ENCODE measurements around the gene NCOR1.
A peak's percentile ranks its signal among the peaks of the same experiment; 100 is the strongest.
"Not testable (repeated sequence)": the region's sequence is repeated elsewhere in the genome, so short reads cannot be mapped to it uniquely, and the experiment has no call there.

NCOR1 gene

DNA sequence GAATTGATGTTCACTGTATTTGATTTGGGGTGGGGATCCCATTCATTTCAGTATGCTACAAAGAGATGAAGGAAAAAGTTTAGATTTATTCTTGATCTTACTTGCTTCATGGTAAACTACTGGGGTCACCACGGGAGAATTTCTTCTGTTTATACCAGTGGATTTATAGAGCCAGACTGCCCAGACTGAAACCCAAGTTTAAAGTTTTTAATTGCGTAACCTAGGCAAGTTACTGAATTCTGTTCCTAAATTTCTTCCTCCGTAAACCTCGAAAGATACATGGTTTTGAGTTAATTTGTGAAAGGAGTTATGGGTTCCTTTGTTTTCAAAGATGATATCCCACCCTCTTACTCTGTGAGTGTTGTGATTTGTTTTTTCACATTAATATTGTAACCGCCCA is 28.1 kb upstream of the NCOR1 start:
- H3K27ac ChIP-seq (ENCODE audit: low read depth, low read length), result no peak overlapping the region
- H3K36me3 ChIP-seq (ENCODE audit: control insufficient read depth, insufficient read depth, low read length), result no peaks in the 10 kb centered on the region
- no peak overlapping the region for H3K9ac ChIP-seq (ENCODE audit: low read length)
- no peaks in the 10 kb centered on the region for H3K4me1 ChIP-seq (ENCODE audit: control insufficient read depth, insufficient read depth, low read length)
- H3K4me3 ChIP-seq (ENCODE audit: low read length), result no peak overlapping the region
- no peaks in the 10 kb centered on the region for H3K27me3 ChIP-seq (ENCODE audit: control insufficient read depth, insufficient read depth, low read length)

DNA sequence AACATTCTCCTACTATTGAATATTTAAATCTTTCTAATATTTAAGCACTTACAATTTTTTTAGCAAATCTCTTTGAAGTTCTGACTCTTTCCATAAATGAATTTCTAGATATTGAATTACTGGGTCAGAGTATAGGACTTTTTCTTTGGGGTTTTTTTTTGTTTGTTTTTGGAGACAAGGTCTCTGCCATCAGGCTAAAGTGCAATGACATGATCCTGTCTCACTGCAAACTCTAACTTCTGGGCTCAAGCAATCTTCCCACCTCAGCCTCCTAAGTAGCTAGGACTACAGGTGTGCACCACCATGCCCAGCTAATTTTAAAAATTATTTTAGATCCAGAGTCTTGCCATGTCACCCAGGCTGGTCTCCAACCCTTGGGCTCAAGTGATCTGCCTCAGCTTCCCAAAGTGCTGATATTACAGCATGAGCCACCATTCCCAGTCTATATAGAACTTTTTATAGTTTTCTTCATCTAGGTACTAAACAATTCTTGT is 26.6 kb upstream of the NCOR1 start:
- Histone ChIP-seq H3K4me3 (ENCODE audit: low read length) (no peak overlapping the region), H3K27me3 (ENCODE audit: control insufficient read depth, insufficient read depth, low read length) (no peaks in the 10 kb centered on the region), H3K36me3 (ENCODE audit: control insufficient read depth, insufficient read depth, low read length) (no peaks in the 10 kb centered on the region), H3K4me1 (ENCODE audit: control insufficient read depth, insufficient read depth, low read length) (no peaks in the 10 kb centered on the region), H3K27ac (ENCODE audit: low read depth, low read length) (no peak overlapping the region), H3K9ac (ENCODE audit: low read length) (no peak overlapping the region)

DNA sequence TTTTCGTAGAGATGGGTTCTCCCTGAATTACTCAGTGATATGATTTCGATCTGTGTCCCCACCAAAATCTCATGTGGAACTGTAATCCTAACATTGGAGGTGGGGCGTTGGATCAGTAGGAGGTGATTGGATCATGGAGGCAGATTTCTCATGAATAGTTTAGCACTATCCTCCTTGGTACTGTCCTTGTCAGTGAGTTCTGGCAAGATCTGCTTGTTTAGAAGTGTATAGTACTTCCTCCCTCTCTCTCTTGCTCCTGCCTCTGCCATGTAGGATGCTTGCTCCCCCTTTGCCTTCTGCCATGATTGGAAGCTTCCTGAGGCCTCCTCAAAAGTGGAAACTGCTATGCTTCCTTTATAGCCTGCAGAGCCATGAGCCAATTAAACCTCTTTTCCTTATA is 24.6 kb upstream of the NCOR1 start:
- H3K9ac ChIP-seq (ENCODE audit: low read length), result no peak overlapping the region
- H3K27me3 ChIP-seq (ENCODE audit: control insufficient read depth, insufficient read depth, low read length), result no peaks in the 10 kb centered on the region
- H3K4me3 ChIP-seq (ENCODE audit: low read length), result no peak overlapping the region
- H3K36me3 ChIP-seq (ENCODE audit: control insufficient read depth, insufficient read depth, low read length), result no peaks in the 10 kb centered on the region
- no peaks in the 10 kb centered on the region for H3K4me1 ChIP-seq (ENCODE audit: control insufficient read depth, insufficient read depth, low read length)
- H3K27ac ChIP-seq (ENCODE audit: low read depth, low read length), result no peak overlapping the region

DNA sequence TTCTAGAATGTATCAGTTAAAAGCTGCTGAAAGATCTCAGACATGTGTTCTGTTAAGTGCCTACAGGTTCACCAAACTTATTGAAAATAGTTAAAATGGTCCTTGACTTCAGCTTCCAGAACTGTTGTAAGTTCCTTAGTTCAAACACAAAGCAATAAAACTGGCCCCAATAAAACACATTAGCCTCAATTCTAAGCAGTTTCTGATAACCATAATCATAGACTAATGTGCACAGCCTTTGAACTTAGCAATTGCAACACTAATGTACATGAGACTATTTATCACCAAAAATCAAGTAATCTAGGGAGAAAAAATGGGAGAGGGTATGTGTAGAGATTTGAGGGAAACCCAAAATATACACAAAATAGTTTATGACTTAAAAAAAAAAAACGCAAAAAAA is 17.1 kb upstream of the NCOR1 start:
- no peaks in the 10 kb centered on the region for H3K27me3 ChIP-seq (ENCODE audit: control insufficient read depth, insufficient read depth, low read length)
- no peak overlapping the region for H3K9ac ChIP-seq (ENCODE audit: low read length)
- no peaks in the 10 kb centered on the region for H3K4me1 ChIP-seq (ENCODE audit: control insufficient read depth, insufficient read depth, low read length)
- no peaks in the 10 kb centered on the region for H3K36me3 ChIP-seq (ENCODE audit: control insufficient read depth, insufficient read depth, low read length)
- H3K27ac ChIP-seq (ENCODE audit: low read depth, low read length), result no peak overlapping the region
- H3K4me3 ChIP-seq (ENCODE audit: low read length), result no peak overlapping the region

DNA sequence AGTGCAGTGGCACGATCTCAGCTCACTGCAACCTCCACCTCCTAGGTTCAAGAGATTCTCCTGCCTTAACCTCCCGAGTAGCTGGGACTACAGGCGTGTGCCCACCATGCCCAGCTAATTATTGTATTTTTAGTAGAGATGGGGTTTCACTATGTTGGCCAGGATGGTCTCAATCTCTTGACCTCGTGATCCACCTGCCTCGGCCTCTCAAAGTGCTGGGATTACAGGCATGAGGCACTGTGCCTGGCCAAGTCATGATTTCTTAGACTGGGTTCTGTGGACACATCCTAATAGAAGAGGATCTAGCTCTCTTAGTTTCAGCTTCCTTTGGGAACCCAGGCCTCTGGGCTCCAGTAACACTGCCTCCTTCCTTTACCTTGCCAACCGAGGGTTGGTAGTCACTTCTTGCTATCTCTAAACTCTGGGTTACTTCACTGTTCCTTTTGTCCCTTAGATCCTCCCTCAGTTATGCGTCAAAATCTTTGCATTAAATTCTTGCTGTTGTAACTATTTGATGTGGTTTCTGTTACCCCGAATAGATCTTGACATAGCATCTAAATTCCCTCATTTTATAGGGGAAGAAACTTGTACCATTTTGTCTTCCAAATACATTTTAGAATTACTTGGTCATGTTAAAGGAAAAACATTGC is 14.7 kb upstream of the NCOR1 start:
- not testable (repeated sequence) for H3K9ac ChIP-seq (ENCODE audit: low read length); H3K4me3 ChIP-seq (ENCODE audit: low read length); H3K27ac ChIP-seq (ENCODE audit: low read depth, low read length); H3K27me3 ChIP-seq (ENCODE audit: control insufficient read depth, insufficient read depth, low read length); H3K36me3 ChIP-seq (ENCODE audit: control insufficient read depth, insufficient read depth, low read length); H3K4me1 ChIP-seq (ENCODE audit: control insufficient read depth, insufficient read depth, low read length)

DNA sequence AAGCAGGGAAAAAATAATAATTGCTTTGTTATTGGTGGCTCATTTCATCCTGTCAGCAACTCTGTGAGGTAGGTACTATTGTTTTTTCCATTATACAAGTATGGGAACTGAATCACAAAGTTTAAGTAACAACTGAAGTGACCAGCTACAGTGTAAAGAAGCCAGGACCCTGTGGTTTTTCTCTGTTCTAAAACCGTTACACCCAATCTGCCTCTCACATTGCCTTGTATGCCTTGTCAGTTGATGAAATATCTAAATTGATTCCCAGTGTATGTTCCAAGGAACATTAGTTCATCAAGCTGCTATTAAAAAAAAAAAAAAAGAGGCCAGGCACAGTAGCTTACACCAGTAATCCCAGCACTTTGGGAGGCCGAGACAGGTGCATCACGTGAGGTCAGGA is 7.1 kb upstream of the NCOR1 start:
- H3K27me3 ChIP-seq (ENCODE audit: control insufficient read depth, insufficient read depth, low read length), result no peaks in the 10 kb centered on the region
- no peaks in the 10 kb centered on the region for H3K36me3 ChIP-seq (ENCODE audit: control insufficient read depth, insufficient read depth, low read length)
- H3K27ac ChIP-seq (ENCODE audit: low read depth, low read length), result no peak overlapping the region
- no peak overlapping the region for H3K9ac ChIP-seq (ENCODE audit: low read length)
- no peaks in the 10 kb centered on the region for H3K4me1 ChIP-seq (ENCODE audit: control insufficient read depth, insufficient read depth, low read length)
- no peak overlapping the region for H3K4me3 ChIP-seq (ENCODE audit: low read length)

DNA sequence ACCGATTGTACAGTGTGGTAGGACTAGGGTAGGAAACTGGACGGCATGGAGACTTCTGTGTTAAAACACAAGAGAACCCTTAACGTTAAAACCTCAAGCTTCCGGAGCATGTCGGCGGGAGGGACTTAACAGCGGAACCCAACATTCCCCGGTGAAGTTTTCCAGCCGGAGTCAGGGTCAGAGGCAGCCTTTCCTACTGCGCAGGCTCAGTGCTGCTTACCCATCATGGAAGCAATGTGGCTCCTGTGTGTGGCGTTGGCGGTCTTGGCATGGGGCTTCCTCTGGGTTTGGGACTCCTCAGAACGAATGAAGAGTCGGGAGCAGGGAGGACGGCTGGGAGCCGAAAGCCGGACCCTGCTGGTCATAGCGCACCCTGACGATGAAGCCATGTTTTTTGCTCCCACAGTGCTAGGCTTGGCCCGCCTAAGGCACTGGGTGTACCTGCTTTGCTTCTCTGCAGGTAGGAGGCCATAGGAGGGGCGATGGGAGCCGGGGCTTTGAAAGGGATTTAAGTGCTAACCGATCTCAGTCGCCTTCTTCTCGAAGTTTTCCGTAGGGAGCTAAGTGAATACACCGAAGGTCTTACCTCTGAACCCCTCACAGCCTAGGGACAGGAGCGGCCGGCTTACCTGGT is 1.8 kb upstream of the NCOR1 start, which contains the start of gene PIGL:
PIGL (plus strand) TSS at position 209 of the 634 bp plus-strand sequence; CDS start at position 226, 17 bp downstream.
- H3K4me1 ChIP-seq (ENCODE audit: control insufficient read depth, insufficient read depth, low read length), result peaks cover 8% of the 10 kb centered on the region
- peak within 1 kb of the TSS; percentile 97 for H3K27ac ChIP-seq (ENCODE audit: low read depth, low read length)
- peak within 1 kb of the TSS; percentile 66 for H3K9ac ChIP-seq (ENCODE audit: low read length)
- H3K4me3 ChIP-seq (ENCODE audit: low read length), result peak within 1 kb of the TSS; percentile 99
- H3K27me3 ChIP-seq (ENCODE audit: control insufficient read depth, insufficient read depth, low read length), result no peaks in the 10 kb centered on the region
- H3K36me3 ChIP-seq (ENCODE audit: control insufficient read depth, insufficient read depth, low read length), result no peaks in the 10 kb centered on the region

DNA sequence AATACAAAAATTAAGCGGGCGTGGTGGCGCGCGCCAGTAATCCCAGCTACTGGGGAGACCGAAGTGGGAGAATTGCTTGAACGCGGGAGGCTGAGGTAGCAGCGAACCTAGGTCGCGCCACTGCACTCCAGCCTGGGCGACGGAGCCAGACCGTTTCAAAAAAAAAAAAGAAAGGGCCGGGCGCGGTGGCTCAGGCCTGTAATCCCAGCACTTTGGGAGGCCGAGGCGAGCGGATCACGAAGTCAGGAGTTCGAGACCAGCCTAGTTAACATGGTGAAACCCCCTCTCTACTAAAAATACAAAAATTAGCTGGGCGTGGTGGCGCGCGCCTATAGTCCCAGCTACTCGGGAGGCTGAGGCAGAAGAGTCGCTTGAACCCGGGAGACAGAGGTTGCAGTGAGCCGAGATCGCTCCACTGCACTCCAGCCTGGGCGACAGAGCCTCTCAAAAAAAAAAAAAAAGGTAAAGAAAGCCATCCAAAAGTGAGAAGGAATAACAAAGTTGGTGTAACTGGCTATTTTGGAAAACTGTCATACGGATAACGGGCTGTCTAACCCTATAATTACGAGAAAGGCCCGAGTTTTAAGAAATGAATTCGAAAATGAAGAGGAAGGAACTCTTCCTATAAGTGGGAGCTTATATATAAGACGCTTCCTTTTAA is 1.1 kb upstream of the NCOR1 start:
- H3K4me3 ChIP-seq (ENCODE audit: low read length), result peak overlapping the region; percentile 99
- H3K36me3 ChIP-seq (ENCODE audit: control insufficient read depth, insufficient read depth, low read length); H3K4me1 ChIP-seq (ENCODE audit: control insufficient read depth, insufficient read depth, low read length); H3K27me3 ChIP-seq (ENCODE audit: control insufficient read depth, insufficient read depth, low read length); H3K9ac ChIP-seq (ENCODE audit: low read length): not testable (repeated sequence)
- peak overlapping the region; percentile 97 for H3K27ac ChIP-seq (ENCODE audit: low read depth, low read length)

DNA sequence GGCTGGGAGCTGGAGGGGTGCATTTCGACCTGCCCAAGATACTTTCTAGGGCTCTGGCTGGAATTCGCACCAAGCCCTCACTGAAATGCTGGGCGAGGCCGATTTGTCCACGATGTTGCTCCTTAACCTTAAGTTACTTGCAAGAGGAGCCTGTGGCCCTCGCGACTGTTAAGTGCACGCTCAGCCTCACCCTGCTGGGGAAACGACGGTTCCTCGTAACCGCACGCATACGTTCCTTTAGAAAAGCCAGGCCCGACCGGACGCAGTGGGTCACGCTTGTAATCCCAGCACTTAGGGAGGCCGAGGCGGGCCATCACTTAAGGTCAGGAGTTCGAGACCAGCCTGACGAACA is 607 bp upstream of the NCOR1 start:
- Histone ChIP-seq H3K9ac (ENCODE audit: low read length) (peak overlapping the region; percentile 66), H3K4me1 (ENCODE audit: control insufficient read depth, insufficient read depth, low read length) (peaks cover 8% of the 10 kb centered on the region), H3K36me3 (ENCODE audit: control insufficient read depth, insufficient read depth, low read length) (no peaks in the 10 kb centered on the region)

DNA sequence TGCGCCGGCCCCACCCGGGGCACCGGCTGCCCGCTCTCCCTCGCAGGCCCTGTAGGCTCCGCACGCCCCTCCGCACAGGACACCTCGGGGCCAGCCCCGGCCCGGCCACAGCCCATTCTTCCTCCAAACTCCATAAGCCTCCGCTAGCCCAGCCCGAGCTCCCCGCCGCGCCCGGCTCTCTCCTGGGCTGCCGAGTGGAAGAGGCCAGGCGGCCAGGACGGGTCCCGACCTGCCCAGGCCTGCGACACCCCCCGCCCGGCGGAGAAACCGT is 397 bp downstream of the NCOR1 start:
- Histone ChIP-seq H3K9ac (ENCODE audit: low read length) (peak overlapping the region; percentile 80), H3K4me1 (ENCODE audit: control insufficient read depth, insufficient read depth, low read length) (peaks cover 8% of the 10 kb centered on the region), H3K36me3 (ENCODE audit: control insufficient read depth, insufficient read depth, low read length) (no peaks in the 10 kb centered on the region), H3K27ac (ENCODE audit: low read depth, low read length) (peak overlapping the region; percentile 97), H3K27me3 (ENCODE audit: control insufficient read depth, insufficient read depth, low read length) (no peaks in the 10 kb centered on the region), H3K4me3 (ENCODE audit: low read length) (peak overlapping the region; percentile 84)

More for the DNA sequence above, 607 bp upstream of the NCOR1 start:
- H3K27me3 ChIP-seq (ENCODE audit: control insufficient read depth, insufficient read depth, low read length), result no peaks in the 10 kb centered on the region
- peak overlapping the region; percentile 97 for H3K27ac ChIP-seq (ENCODE audit: low read depth, low read length)
- H3K4me3 ChIP-seq (ENCODE audit: low read length), result peak overlapping the region; percentile 84

DNA sequence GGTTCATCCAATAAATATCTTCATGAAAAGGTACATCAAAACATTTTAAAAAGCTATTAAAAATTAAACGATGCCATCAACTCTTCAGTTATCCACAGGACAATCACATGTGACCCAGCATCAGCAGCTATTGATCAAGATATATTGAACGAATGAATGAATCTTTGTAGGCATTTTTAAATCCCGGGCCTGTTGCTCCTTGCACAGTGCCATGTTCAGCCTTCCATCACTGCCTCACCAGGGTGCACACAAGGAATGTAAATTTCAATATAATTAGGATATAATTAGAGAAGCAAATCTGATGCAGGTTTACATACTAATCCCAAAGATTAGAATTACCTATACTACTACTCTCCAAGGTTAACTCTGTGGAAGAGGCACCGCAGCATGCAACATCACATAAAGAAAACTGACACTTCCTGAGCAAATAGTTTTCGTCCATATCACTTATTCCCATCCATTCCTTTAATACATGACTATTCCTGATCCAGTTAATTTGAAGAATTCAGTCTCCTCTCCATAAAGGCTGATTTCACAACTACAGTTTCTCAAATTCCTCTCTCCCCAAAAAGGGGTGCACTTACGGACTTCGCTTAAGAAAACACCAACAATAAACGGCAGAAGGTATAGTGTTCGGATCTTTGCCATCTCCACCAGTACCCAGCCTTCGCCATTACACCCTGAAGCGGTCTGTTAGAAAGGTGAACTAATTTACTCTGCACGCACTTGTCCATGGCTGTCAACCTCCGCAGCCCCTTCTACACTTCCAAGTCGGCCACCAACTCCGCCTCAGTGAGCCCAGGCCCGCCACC is 938 bp downstream of the NCOR1 start:
- Histone ChIP-seq H3K4me1 (ENCODE audit: control insufficient read depth, insufficient read depth, low read length) (peaks cover 8% of the 10 kb centered on the region), H3K36me3 (ENCODE audit: control insufficient read depth, insufficient read depth, low read length) (no peaks in the 10 kb centered on the region), H3K9ac (ENCODE audit: low read length) (peak overlapping the region; percentile 80), H3K27me3 (ENCODE audit: control insufficient read depth, insufficient read depth, low read length) (no peaks in the 10 kb centered on the region), H3K27ac (ENCODE audit: low read depth, low read length) (peak overlapping the region; percentile 97), H3K4me3 (ENCODE audit: low read length) (peak overlapping the region; percentile 84)

DNA sequence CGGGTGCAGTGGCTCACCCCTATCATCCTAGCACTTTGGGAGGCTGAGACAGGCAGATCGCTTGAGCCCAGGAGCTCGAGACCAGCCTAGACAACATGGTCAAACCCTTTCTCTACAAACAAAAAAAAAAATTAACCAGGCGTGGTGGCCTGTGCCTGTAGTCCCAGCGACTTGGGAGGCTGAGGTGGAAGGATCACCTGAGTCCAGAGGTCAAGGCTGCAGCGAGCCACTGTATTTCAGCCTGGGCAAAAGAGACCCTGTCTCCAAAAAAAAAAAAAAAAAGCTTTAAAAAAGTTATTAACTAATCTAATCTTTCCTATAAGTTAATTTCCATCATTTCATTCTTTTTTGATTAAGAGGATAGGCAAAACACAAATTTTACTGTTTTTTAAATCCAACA is 2.5 kb downstream of the NCOR1 start:
- no peak overlapping the region for H3K4me3 ChIP-seq (ENCODE audit: low read length)
- no peak overlapping the region for H3K9ac ChIP-seq (ENCODE audit: low read length)
- H3K36me3 ChIP-seq (ENCODE audit: control insufficient read depth, insufficient read depth, low read length), result no peaks in the 10 kb centered on the region
- H3K27me3 ChIP-seq (ENCODE audit: control insufficient read depth, insufficient read depth, low read length), result no peaks in the 10 kb centered on the region
- no peak overlapping the region for H3K27ac ChIP-seq (ENCODE audit: low read depth, low read length)
- peaks cover 8% of the 10 kb centered on the region for H3K4me1 ChIP-seq (ENCODE audit: control insufficient read depth, insufficient read depth, low read length)

Measured in rectal smooth muscle tissue (tissue), 1 donor.